ENCODE results near the gene CEP72.

- TF ChIP-seq CTCF (IDR thresholded peaks at IDR 0.05; ENCODE audit: low read depth, low read length, poor library complexity, severe bottlenecking) (no peak), EZH2phosphoT487 (IDR thresholded peaks at IDR 0.05; ENCODE audit: borderline replicate concordance, low read length) (no peak)
Measured at GRCh38 chr5:589588-589987, 22.6 kb upstream of the CEP72 start.
